HEK293 (cell line): ENCODE data around the gene TMPRSS6.

Experiments used
- CTCF ChIA-PET: fragments of 350-600 bp; formaldehyde crosslinking; extraction: SDS; loops from one replicate; lab custom pipeline; 2021; ENCODE audit warnings: antibody characterized with exemption; lab: Yijun Ruan, JAX
- POLR2A ChIA-PET: fragments of 300-600 bp; formaldehyde crosslinking; extraction: SDS; loops from one replicate; lab custom pipeline; 2020; ENCODE audit warnings: antibody characterized with exemption, inconsistent platforms; lab: Yijun Ruan, JAX
- H3K27ac ChIP-seq: fragments of 200-500 bp; sonication (Bioruptor generic); 2 replicates; pipeline ENCODE4 v1.5.1; 2014; ENCODE audit warnings: low read depth, low read length, control low read depth, inconsistent platforms; ENCODE audit errors: extremely low read depth
- H3K36me3 ChIP-seq, 2 experiments: fragments of 200-500 bp in 1 of 2; sonication (Bioruptor generic) in 1 of 2; 1 replicate in 1 of 2; 2 replicates in 1 of 2; pipeline ENCODE4 v1.5.1; 2014 to 2017; ENCODE audit warnings: inconsistent platforms in 2 of 2, low read length in 2 of 2; ENCODE audit not compliant: control insufficient read depth in 2 of 2, insufficient read depth in 1 of 2
- H3K4me1 ChIP-seq: fragments of 200-500 bp; sonication (Bioruptor generic); 2 replicates; pipeline ENCODE4 v1.5.1; 2014; ENCODE audit warnings: mild to moderate bottlenecking, low read length, inconsistent platforms; ENCODE audit not compliant: control insufficient read depth, insufficient read depth
- H3K4me3 ChIP-seq: 2 replicates; pipeline ENCODE4 v1.5.1; 2011; ENCODE audit warnings: low read depth, mild to moderate bottlenecking, control low read depth, low read length, moderate library complexity
- H3K9me3 ChIP-seq: fragments of 200-500 bp; sonication (Bioruptor generic); 2 replicates; pipeline ENCODE4 v1.5.1; 2014; ENCODE audit warnings: low read depth, low read length, inconsistent platforms; ENCODE audit not compliant: control insufficient read depth, insufficient read depth
- BCL11A ChIP-seq: fragments of 450-650 bp; formaldehyde crosslinking; IDR thresholded peaks from 2 replicates; pipeline ENCODE4 v1.5.1; 2016; ENCODE audit warnings: low read depth, missing biosample characterization, missing genetic modification characterization
- BCL6B ChIP-seq: fragments of 450-650 bp; formaldehyde crosslinking; IDR thresholded peaks from 2 replicates; pipeline ENCODE4 v1.5.1; 2017; ENCODE audit warnings: missing biosample characterization, missing genetic modification characterization
- FEZF1 ChIP-seq: fragments of 450-650 bp; formaldehyde crosslinking; IDR thresholded peaks from 2 replicates; pipeline ENCODE4 v1.5.1; 2016; ENCODE audit warnings: missing biosample characterization, missing genetic modification characterization
- GFI1B ChIP-seq: fragments of 450-650 bp; formaldehyde crosslinking; IDR thresholded peaks from 2 replicates; pipeline ENCODE4 v1.5.1; 2016; ENCODE audit warnings: missing biosample characterization, missing genetic modification characterization
- HOXA7 ChIP-seq: sonication (generic); formaldehyde crosslinking; IDR thresholded peaks from 2 replicates; pipeline ENCODE4 v1.8.1; 2022; ENCODE audit warnings: missing genetic modification reagents, borderline replicate concordance
- KLF7 ChIP-seq: fragments of 450-650 bp; formaldehyde crosslinking; IDR thresholded peaks from 2 replicates; pipeline ENCODE4 v1.5.1; 2016; ENCODE audit warnings: missing biosample characterization, missing genetic modification characterization, borderline replicate concordance
- MZF1 ChIP-seq: fragments of 450-650 bp; formaldehyde crosslinking; IDR thresholded peaks from 2 replicates; pipeline ENCODE4 v1.5.1; 2017; ENCODE audit warnings: missing biosample characterization, missing genetic modification characterization, borderline replicate concordance
- SP2 ChIP-seq: fragments of 450-650 bp; formaldehyde crosslinking; IDR thresholded peaks from 2 replicates; pipeline ENCODE4 v1.5.1; 2016; ENCODE audit warnings: missing biosample characterization, missing genetic modification characterization
- SP7 ChIP-seq: fragments of 450-650 bp; formaldehyde crosslinking; IDR thresholded peaks from 2 replicates; pipeline ENCODE4 v1.5.1; 2016; ENCODE audit warnings: missing biosample characterization, missing genetic modification characterization
- ZFHX2 ChIP-seq: fragments of 450-650 bp; formaldehyde crosslinking; conservative IDR thresholded peaks from 2 replicates; pipeline ENCODE4 v1.5.1; 2016; ENCODE audit warnings: missing biosample characterization, missing genetic modification characterization
- ZNF140 ChIP-seq: fragments of 450-650 bp; formaldehyde crosslinking; IDR thresholded peaks from 2 replicates; pipeline ENCODE4 v1.5.1; 2016; ENCODE audit warnings: missing biosample characterization, missing genetic modification characterization
- ZNF155 ChIP-seq: fragments of 450-650 bp; formaldehyde crosslinking; IDR thresholded peaks from 2 replicates; pipeline ENCODE4 v1.5.1; 2016; ENCODE audit warnings: missing biosample characterization, missing genetic modification characterization
- ZNF211 ChIP-seq: fragments of 450-650 bp; formaldehyde crosslinking; IDR thresholded peaks from 2 replicates; pipeline ENCODE4 v1.5.1; 2016; ENCODE audit warnings: low read depth, missing biosample characterization, missing genetic modification characterization
- ZNF24 ChIP-seq: fragments of 450-650 bp; formaldehyde crosslinking; IDR thresholded peaks from 2 replicates; pipeline ENCODE4 v1.5.1; 2016; ENCODE audit warnings: missing biosample characterization, missing genetic modification characterization
- ZNF302 ChIP-seq: fragments of 450-650 bp; formaldehyde crosslinking; IDR thresholded peaks from 2 replicates; pipeline ENCODE4 v1.5.1; 2016; ENCODE audit warnings: missing biosample characterization, missing genetic modification characterization, low read depth
- ZNF311 ChIP-seq: fragments of 450-650 bp; formaldehyde crosslinking; IDR thresholded peaks from 2 replicates; pipeline ENCODE4 v1.5.1; 2017; ENCODE audit warnings: missing biosample characterization, missing genetic modification characterization, borderline replicate concordance
- ZNF391 ChIP-seq: fragments of 450-650 bp; formaldehyde crosslinking; IDR thresholded peaks from 2 replicates; pipeline ENCODE4 v1.5.1; 2016; ENCODE audit warnings: low read depth, missing biosample characterization, missing genetic modification characterization, borderline replicate concordance
- ZNF529 ChIP-seq: fragments of 450-650 bp; formaldehyde crosslinking; IDR thresholded peaks from 2 replicates; pipeline ENCODE4 v1.5.1; 2017; ENCODE audit warnings: missing genetic modification characterization, missing biosample characterization; ENCODE audit not compliant: insufficient replicate concordance
- ZNF571 ChIP-seq: fragments of 450-650 bp; formaldehyde crosslinking; IDR thresholded peaks from 2 replicates; pipeline ENCODE4 v1.5.0; 2017; ENCODE audit warnings: missing biosample characterization, missing genetic modification characterization
- ZNF747 ChIP-seq: fragments of 450-650 bp; formaldehyde crosslinking; IDR thresholded peaks from 2 replicates; pipeline ENCODE4 v1.5.1; 2016; ENCODE audit warnings: missing biosample characterization, missing genetic modification characterization
- ZNF791 ChIP-seq: fragments of 450-650 bp; formaldehyde crosslinking; IDR thresholded peaks from 2 replicates; pipeline ENCODE4 v1.5.1; 2016; ENCODE audit warnings: missing biosample characterization, missing genetic modification characterization
- ZNF792 ChIP-seq: fragments of 450-650 bp; formaldehyde crosslinking; IDR thresholded peaks from 2 replicates; pipeline ENCODE4 v1.5.1; 2016; ENCODE audit warnings: missing biosample characterization, missing genetic modification characterization
- TF ChIP-seq, protein P1 (sequence below): fragments of 450-650 bp; IDR thresholded peaks from 2 replicates; pipeline ENCODE4 v1.5.1; 2018; ENCODE audit warnings: missing biosample characterization, missing genetic modification characterization
- TF ChIP-seq, protein P2 (sequence below): fragments of 450-650 bp; IDR thresholded peaks from 2 replicates; pipeline ENCODE4 v1.5.1; 2018; ENCODE audit warnings: missing biosample characterization, mild to moderate bottlenecking, missing genetic modification characterization

TMPRSS6 gene

GRCh38 chr22:37129866-37130441, 20.4 kb upstream of the TMPRSS6 start (continued):
- TF ChIP-seq, protein P1, sequence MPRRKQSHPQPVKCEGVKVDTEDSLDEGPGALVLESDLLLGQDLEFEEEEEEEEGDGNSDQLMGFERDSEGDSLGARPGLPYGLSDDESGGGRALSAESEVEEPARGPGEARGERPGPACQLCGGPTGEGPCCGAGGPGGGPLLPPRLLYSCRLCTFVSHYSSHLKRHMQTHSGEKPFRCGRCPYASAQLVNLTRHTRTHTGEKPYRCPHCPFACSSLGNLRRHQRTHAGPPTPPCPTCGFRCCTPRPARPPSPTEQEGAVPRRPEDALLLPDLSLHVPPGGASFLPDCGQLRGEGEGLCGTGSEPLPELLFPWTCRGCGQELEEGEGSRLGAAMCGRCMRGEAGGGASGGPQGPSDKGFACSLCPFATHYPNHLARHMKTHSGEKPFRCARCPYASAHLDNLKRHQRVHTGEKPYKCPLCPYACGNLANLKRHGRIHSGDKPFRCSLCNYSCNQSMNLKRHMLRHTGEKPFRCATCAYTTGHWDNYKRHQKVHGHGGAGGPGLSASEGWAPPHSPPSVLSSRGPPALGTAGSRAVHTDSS (tag by site-specific recombination) = no peak

DNA sequence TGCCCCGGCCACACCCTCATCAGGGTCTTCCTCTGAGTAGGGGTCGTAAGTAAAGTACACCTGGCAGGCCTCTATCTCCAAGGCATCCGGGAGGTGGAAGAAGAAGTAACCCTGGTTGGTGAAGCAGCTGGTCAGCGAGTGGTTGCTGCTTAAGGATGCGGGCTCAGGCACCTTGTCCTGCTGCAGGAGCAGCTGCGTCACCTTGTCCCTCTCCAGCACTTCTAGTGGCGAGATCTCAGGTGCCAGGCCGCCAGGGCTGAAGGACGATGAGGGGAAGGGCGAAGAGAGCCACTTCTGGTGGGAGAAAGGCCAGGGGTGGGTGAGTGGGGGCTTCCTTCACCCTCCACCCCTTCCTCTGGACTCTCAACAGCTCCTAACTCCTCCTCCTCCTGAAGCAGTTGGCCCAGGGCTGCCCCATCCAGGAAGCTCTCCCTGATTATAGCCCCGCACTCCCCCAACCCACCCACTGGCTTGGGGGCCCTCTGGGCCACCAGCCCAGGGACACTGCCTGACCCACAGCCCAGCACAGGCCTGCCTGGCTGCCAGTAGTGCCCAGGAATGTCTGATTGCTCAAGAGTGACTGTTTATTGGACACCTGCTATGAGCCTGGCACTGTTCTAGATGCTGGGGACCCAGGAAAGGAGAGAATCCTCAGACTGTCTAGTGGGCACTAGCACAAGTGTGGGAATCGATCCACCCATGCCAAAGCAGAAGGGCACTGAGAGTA, 19.2 kb upstream of the TMPRSS6 start:
- POLR2A ChIA-PET = no interaction called here
- Histone ChIP-seq H3K36me3 (no peaks in the 10 kb centered on the region), H3K4me3 (no peak overlapping the region), H3K9me3 (no peaks in the 10 kb centered on the region), H3K4me1 (no peaks in the 10 kb centered on the region), H3K27ac (no peak overlapping the region)
- CTCF ChIA-PET = interaction anchor here (4.7 kb wide), 1 partner anchor 71 kb away, joined by 22 read pairs; no protein-coding TSS in a partner anchor
- TF ChIP-seq ZNF571 (tag by site-specific recombination) (no peak), ZNF792 (no peak), ZNF140 (tag by site-specific recombination) (no peak), ZNF529 (tag by site-specific recombination) (no peak), ZNF211 (tag by site-specific recombination) (no peak), ZNF791 (tag by site-specific recombination) (no peak), BCL6B (no peak)

- Histone ChIP-seq H3K27ac (no peak overlapping the region), H3K4me3 (no peak overlapping the region), H3K36me3 (no peaks in the 10 kb centered on the region), H3K9me3 (no peaks in the 10 kb centered on the region), H3K4me1 (no peaks in the 10 kb centered on the region)
- POLR2A ChIA-PET = no interaction called here
- CTCF ChIA-PET = interaction anchor here (0.5 to 4.7 kb wide), 10 partner anchors 10 to 133 kb away, joined by 3 to 22 read pairs (median 4); partner anchors contain the start of gene IL2RB
- TF ChIP-seq ZNF391 = no peak
- no peak for TF ChIP-seq HOXA7 (CRISPR knock-in tag)
- TF ChIP-seq FEZF1 (tag by site-specific recombination) = no peak
- no peak for TF ChIP-seq ZNF311 (tag by site-specific recombination)
- no peak for TF ChIP-seq ZFHX2 (tag by site-specific recombination)
- no peak for TF ChIP-seq GFI1B (tag by site-specific recombination)
- TF ChIP-seq SP2 (tag by site-specific recombination) = no peak
- TF ChIP-seq ZNF302 = no peak
- TF ChIP-seq BCL11A (tag by site-specific recombination) = no peak
- TF ChIP-seq, protein P2, sequence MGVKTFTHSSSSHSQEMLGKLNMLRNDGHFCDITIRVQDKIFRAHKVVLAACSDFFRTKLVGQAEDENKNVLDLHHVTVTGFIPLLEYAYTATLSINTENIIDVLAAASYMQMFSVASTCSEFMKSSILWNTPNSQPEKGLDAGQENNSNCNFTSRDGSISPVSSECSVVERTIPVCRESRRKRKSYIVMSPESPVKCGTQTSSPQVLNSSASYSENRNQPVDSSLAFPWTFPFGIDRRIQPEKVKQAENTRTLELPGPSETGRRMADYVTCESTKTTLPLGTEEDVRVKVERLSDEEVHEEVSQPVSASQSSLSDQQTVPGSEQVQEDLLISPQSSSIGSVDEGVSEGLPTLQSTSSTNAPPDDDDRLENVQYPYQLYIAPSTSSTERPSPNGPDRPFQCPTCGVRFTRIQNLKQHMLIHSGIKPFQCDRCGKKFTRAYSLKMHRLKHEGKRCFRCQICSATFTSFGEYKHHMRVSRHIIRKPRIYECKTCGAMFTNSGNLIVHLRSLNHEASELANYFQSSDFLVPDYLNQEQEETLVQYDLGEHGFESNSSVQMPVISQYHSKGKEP (tag by site-specific recombination) = no peak
- no peak for TF ChIP-seq KLF7 (tag by site-specific recombination)
- no peak for TF ChIP-seq ZNF747 (tag by site-specific recombination)
- no peak for TF ChIP-seq MZF1 (tag by site-specific recombination)
- no peak for TF ChIP-seq ZNF24
- no peak for TF ChIP-seq ZNF155 (tag by site-specific recombination)
- TF ChIP-seq SP7 (tag by site-specific recombination) = no peak
Measured at GRCh38 chr22:37127350-37127878, 17.9 kb upstream of the TMPRSS6 start.
